ENCODE results near the gene TTN. TPM values are rescaled to one million over a fixed set of nuclear protein-coding genes. Genes with fewer than 3 reads are reported as not detected.

Gene TTN
- total RNA-seq, 1 experiment from 2014 or later, result 0.05 TPM

- Histone ChIP-seq H3K9me3 (ENCODE audit: control insufficient read depth in 1 of 2, insufficient read depth in 1 of 2, low read depth in 1 of 2, low read length in 2 of 2) (no peaks in the 10 kb centered on the region), H2AFZ (ENCODE audit: low read depth, low read length, poor library complexity, severe bottlenecking) (no peak overlapping the region), H4K20me1 (ENCODE audit: insufficient read depth) (no peaks in the 10 kb centered on the region), H3K4me3 (replicated peaks in 1 of 2; ENCODE audit: low read depth in 1 of 2, low read length in 2 of 2) (no peak overlapping the region), H3K79me2 (ENCODE audit: insufficient read depth, low read length) (no peaks in the 10 kb centered on the region), H3K4me2 (ENCODE audit: low read length) (no peak overlapping the region), H3K36me3 (ENCODE audit: control insufficient read depth in 1 of 2, insufficient read depth in 2 of 2, low read length in 2 of 2) (no peaks in the 10 kb centered on the region), H3K27me3 (ENCODE audit: insufficient read depth, low read length) (peaks cover 89% of the 10 kb centered on the region), H3K4me1 (ENCODE audit: control insufficient read depth in 1 of 2, insufficient read depth in 2 of 2, low read length in 2 of 2) (no peaks in the 10 kb centered on the region), H3K9me2 (ENCODE audit: insufficient read depth) (no peaks in the 10 kb centered on the region), H3K27ac (ENCODE audit: low read depth, low read length) (no peak overlapping the region), H3K9ac (ENCODE audit: low read length) (no peak overlapping the region)
- CTCF ChIA-PET, result no interaction called here
- RAD21 ChIA-PET (ENCODE audit: low non-redundant PET in 1 of 2, low total read pairs in 2 of 2, uncharacterized antibody in 2 of 2, unreplicated experiment in 2 of 2), result no interaction called here
- POLR2A ChIA-PET, result no interaction called here
- DNase-seq (ENCODE audit: low read depth, low spot score) (no peak), ATAC-seq (no peak)
- no TSS peak for BruUV-seq (replicated peaks)
- intact Hi-C loops (cut with micrococcal nuclease), result no loop called here
- TF ChIP-seq ZNF274 (IDR thresholded peaks at IDR 0.05; ENCODE audit: low read depth, low read length) (no peak), MAX (IDR thresholded peaks at IDR 0.05) (no peak), ZFX (IDR thresholded peaks at IDR 0.05) (no peak), RAD21 (IDR thresholded peaks at IDR 0.05; ENCODE audit: low read depth) (no peak), POLR2A (IDR thresholded peaks at IDR 0.05; ENCODE audit: borderline replicate concordance, extremely low read depth, insufficient read depth, insufficient read length) (no peak), FOSL1 (IDR thresholded peaks at IDR 0.05; ENCODE audit: low read depth) (no peak), EZH2 (IDR thresholded peaks at IDR 0.05) (no peak), ZBTB33 (IDR thresholded peaks at IDR 0.05; ENCODE audit: extremely low read depth, insufficient replicate concordance, low read length) (no peak), ELF1 (IDR thresholded peaks at IDR 0.05; ENCODE audit: borderline replicate concordance, low read depth) (no peak), YY1 (IDR thresholded peaks at IDR 0.05; ENCODE audit: extremely low read depth, insufficient replicate concordance, low read depth, low read length) (no peak), SRF (IDR thresholded peaks at IDR 0.05; ENCODE audit: low read depth) (no peak), TCF7L2 (IDR thresholded peaks at IDR 0.05; ENCODE audit: borderline replicate concordance, extremely low read depth, insufficient read depth, insufficient read length) (no peak), CBX3 (IDR thresholded peaks at IDR 0.05; ENCODE audit: low read depth) (no peak), JUND (IDR thresholded peaks at IDR 0.05) (no peak), ATF3 (IDR thresholded peaks at IDR 0.05) (no peak)
Observed at GRCh38 chr2:178716394-178716793, 90.8 kb downstream of the TTN start.

All from HCT116 (cell line).